Measurements from ENCODE around the gene CELF1.
"Not testable (repeated sequence)": the region's sequence is repeated elsewhere in the genome, so short reads cannot be mapped to it uniquely, and the experiment has no call there.

The CELF1 gene

GRCh38 chr11:47536915-47537314 lies 16.0 kb downstream of the CELF1 start:
- DNase-seq, result no peak

GRCh38 chr11:47534704-47535251 lies 18.2 kb downstream of the CELF1 start:
- no peak for DNase-seq

- DNase-seq, result no peak
Observed at GRCh38 chr11:47533690-47534151, 19.2 kb downstream of the CELF1 start.

GRCh38 chr11:47532597-47533213 lies 20.2 kb downstream of the CELF1 start:
- DNase-seq, result no peak

- DNase-seq, result no peak
Observed at GRCh38 chr11:47531666-47532065, 21.3 kb downstream of the CELF1 start.

GRCh38 chr11:47530721-47531120 lies 22.2 kb downstream of the CELF1 start:
- not testable (repeated sequence) for DNase-seq

GRCh38 chr11:47529951-47530350 lies 23.0 kb downstream of the CELF1 start:
- no peak for DNase-seq

- DNase-seq, result no peak
Observed at GRCh38 chr11:47527186-47527585, 25.7 kb downstream of the CELF1 start.

GRCh38 chr11:47526032-47526431 lies 26.9 kb downstream of the CELF1 start:
- not testable (repeated sequence) for DNase-seq

- no peak for DNase-seq
Observed at GRCh38 chr11:47524291-47524874, 28.5 kb downstream of the CELF1 start.

- DNase-seq, result no peak
Observed at GRCh38 chr11:47523490-47524225, 29.3 kb downstream of the CELF1 start.

GRCh38 chr11:47518212-47518964 lies 34.5 kb downstream of the CELF1 start:
- DNase-seq, result no peak

- no peak for DNase-seq
Observed at GRCh38 chr11:47516984-47517853, 35.7 kb downstream of the CELF1 start.

GRCh38 chr11:47516155-47516554 lies 36.8 kb downstream of the CELF1 start:
- DNase-seq, result no peak

GRCh38 chr11:47514825-47515647 lies 37.9 kb downstream of the CELF1 start:
- no peak for DNase-seq

GRCh38 chr11:47512701-47513100 lies 40.2 kb downstream of the CELF1 start:
- DNase-seq, result no peak

- no peak for DNase-seq
Observed at GRCh38 chr11:47511917-47512316, 41.0 kb downstream of the CELF1 start.

- no peak for DNase-seq
Observed at GRCh38 chr11:47510209-47510608, 42.7 kb downstream of the CELF1 start.

- no peak for DNase-seq
Observed at GRCh38 chr11:47509077-47509536, 43.8 kb downstream of the CELF1 start.

GRCh38 chr11:47508240-47508957 lies 44.5 kb downstream of the CELF1 start:
- DNase-seq, result no peak

All from GOT3 (cell line).